ENCODE data around the gene REG4. TPM values are rescaled to one million over a fixed set of nuclear protein-coding genes. Genes with fewer than 3 reads are reported as not detected.
"Not testable (repeated sequence)": the region's sequence is repeated elsewhere in the genome, so short reads cannot be mapped to it uniquely, and the experiment has no call there.

The REG4 gene
- total RNA-seq, result not detected in 2 replicates

- intact Hi-C loops (cut with micrococcal nuclease), result no loop called here
These were observed at the start of gene REG4 for GRCh38 chr1:119811387-119811786. Gene REG4 (minus strand): TSS chr1:119811460. CDS start chr1:119808769, 2,691 bp downstream.

- intact Hi-C loops (cut with micrococcal nuclease), result no loop called here
These were observed 48.4 kb upstream of the REG4 start for GRCh38 chr1:119859647-119860046.

GRCh38 chr1:119858556-119859214 lies 47.4 kb upstream of the REG4 start:
- intact Hi-C loops (cut with micrococcal nuclease), result not testable (repeated sequence)

- intact Hi-C loops (cut with micrococcal nuclease), result no loop called here
These were observed 46.9 kb upstream of the REG4 start for GRCh38 chr1:119858126-119858525.

GRCh38 chr1:119853155-119853554 lies 41.9 kb upstream of the REG4 start:
- intact Hi-C loops (cut with micrococcal nuclease), result no loop called here

- intact Hi-C loops (cut with micrococcal nuclease), result not testable (repeated sequence)
These were observed 32.9 kb upstream of the REG4 start for GRCh38 chr1:119844206-119844605.

GRCh38 chr1:119841306-119841705 lies 30.0 kb upstream of the REG4 start:
- intact Hi-C loops (cut with micrococcal nuclease), result no loop called here

- intact Hi-C loops (cut with micrococcal nuclease), result no loop called here
These were observed 29.5 kb upstream of the REG4 start for GRCh38 chr1:119840745-119841144.

- intact Hi-C loops (cut with micrococcal nuclease), result no loop called here
These were observed 27.0 kb upstream of the REG4 start for GRCh38 chr1:119838236-119838635.

- intact Hi-C loops (cut with micrococcal nuclease), result no loop called here
These were observed 23.7 kb upstream of the REG4 start for GRCh38 chr1:119834990-119835389.

GRCh38 chr1:119831027-119831426 lies 19.8 kb upstream of the REG4 start:
- intact Hi-C loops (cut with micrococcal nuclease), result no loop called here

- intact Hi-C loops (cut with micrococcal nuclease), result no loop called here
These were observed 18.4 kb upstream of the REG4 start for GRCh38 chr1:119829625-119830024.

- intact Hi-C loops (cut with micrococcal nuclease), result not testable (repeated sequence)
These were observed 17.7 kb upstream of the REG4 start for GRCh38 chr1:119829006-119829405.

- intact Hi-C loops (cut with micrococcal nuclease), result no loop called here
These were observed 17.0 kb upstream of the REG4 start for GRCh38 chr1:119828266-119828665.

- intact Hi-C loops (cut with micrococcal nuclease), result no loop called here
These were observed 15.8 kb upstream of the REG4 start for GRCh38 chr1:119827010-119827409.

GRCh38 chr1:119822406-119822805 lies 11.1 kb upstream of the REG4 start:
- intact Hi-C loops (cut with micrococcal nuclease), result no loop called here

- intact Hi-C loops (cut with micrococcal nuclease), result no loop called here
These were observed 6.9 kb upstream of the REG4 start for GRCh38 chr1:119818181-119818580.

GRCh38 chr1:119816407-119816806 lies 5.1 kb upstream of the REG4 start:
- intact Hi-C loops (cut with micrococcal nuclease), result no loop called here

- intact Hi-C loops (cut with micrococcal nuclease), result no loop called here
These were observed 4.7 kb upstream of the REG4 start for GRCh38 chr1:119815928-119816327.

- intact Hi-C loops (cut with micrococcal nuclease), result no loop called here
These were observed 4.1 kb upstream of the REG4 start for GRCh38 chr1:119815361-119815760.

- intact Hi-C loops (cut with micrococcal nuclease), result no loop called here
These were observed 3.0 kb upstream of the REG4 start for GRCh38 chr1:119814288-119814687.

GRCh38 chr1:119811985-119812557 lies 811 bp upstream of the REG4 start:
- intact Hi-C loops (cut with micrococcal nuclease), result no loop called here

GRCh38 chr1:119808972-119809550 lies 2.2 kb downstream of the REG4 start:
- intact Hi-C loops (cut with micrococcal nuclease), result no loop called here

Data from T-helper 2 cell treated with Interferon-gamma antibody and Interleukin-4, amounts not matched to agents 100 ng/mL and 5 ng/mL, for 36 hours (primary cell).